H1 (cell line): ENCODE data around the gene FBXL17. TPM values are rescaled to one million over a fixed set of nuclear protein-coding genes. Genes with fewer than 3 reads are reported as not detected.

Experiments
- CREB1 ChIP-seq: IDR thresholded peaks from 2 replicates; pipeline ENCODE4 v1.6.1; 2012; ENCODE audit warnings: inconsistent platforms
- SP2 ChIP-seq: IDR thresholded peaks from 2 replicates; pipeline ENCODE4 v1.6.1; 2012; ENCODE audit warnings: mild to moderate bottlenecking, low read length, inconsistent platforms
- TBP ChIP-seq: IDR thresholded peaks from 2 replicates; pipeline ENCODE4 v1.6.1; 2011; ENCODE audit warnings: low read depth, low read length, improper control_type of control experiment
- polyA plus RNA-seq, 7 experiments: library from polyadenylated mRNA; depleted of rRNA in 3 of 7; stranded (reverse) in 5 of 7; unstranded in 2 of 7; fragments of >200 nt in 5 of 7; fragments of 200-250 nt in 2 of 7; gene quantifications; 1 replicate in 5 of 7; 2 replicates in 1 of 7; 4 replicates in 1 of 7; pipeline versions ENCODE4 v1.2.1 to v1.2.3, GENCODE V29; 2011 to 2013; ENCODE audit warnings: missing spikeins in 2 of 7, mixed read lengths in 2 of 7
- total RNA-seq: library from RNA; stranded (reverse); fragmentation: NEBNext Ultra II Directional; extraction: Animal tissue kit (Norgen Biotek cat#: 25700); gene quantifications from 2 replicates; pipeline ENCODE4 v1.2.1, GENCODE V29; 2021

The FBXL17 gene
- total and polyA plus RNA-seq, 2 of the 8 experiments (the other 6 are each of a cell fraction or from before 2014, with no cell fraction given): 0.35 to 4.3 TPM

DNA sequence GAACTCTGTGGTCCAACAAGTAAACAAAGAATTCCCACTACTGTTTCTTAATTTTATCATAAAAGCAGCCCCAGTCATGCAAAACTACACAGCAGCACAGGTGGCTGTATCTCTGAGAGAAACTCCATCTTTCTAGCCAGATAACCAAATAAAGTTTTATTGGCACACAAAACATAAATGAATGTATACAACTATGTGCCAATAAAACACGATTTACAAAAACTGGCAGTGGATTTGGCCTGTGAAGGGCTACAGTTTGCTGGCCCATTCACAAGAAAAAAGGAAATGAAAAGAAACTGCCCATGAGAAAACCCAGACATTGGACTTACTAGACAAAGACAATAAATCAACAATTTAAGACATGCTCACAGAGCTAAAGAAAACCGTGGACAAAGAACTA, 10.6 kb downstream of the FBXL17 start (continued):
- no peak for TF ChIP-seq SP2
- TF ChIP-seq CREB1: no peak
- no peak for TF ChIP-seq TBP
